ENCODE measurements around the gene ZNF575. TPM values are rescaled to one million over a fixed set of nuclear protein-coding genes. Genes with fewer than 3 reads are reported as not detected.

Gene ZNF575
- total RNA-seq, 6 experiments from 2014 or later: 1.6 to 2.9 (median 2.3) TPM

- no peaks in the 10 kb centered on the region for H3K9me3 Mint-ChIP-seq
- peak overlapping the region; percentile 78 for H3K27ac Mint-ChIP-seq
- peaks cover 48% of the 10 kb centered on the region for H3K4me1 Mint-ChIP-seq (ENCODE audit: low read depth)
- no peak for DNase-seq
- H3K4me3 Mint-ChIP-seq: no peak overlapping the region
- H3K27me3 Mint-ChIP-seq (ENCODE audit: insufficient read depth): no peaks in the 10 kb centered on the region
- TF ChIP-seq CTCF (IDR thresholded peaks at IDR 0.05): no peak
- peaks cover 35% of the 10 kb centered on the region for H3K36me3 Mint-ChIP-seq (ENCODE audit: low read depth)
These were observed 29.3 kb downstream of the ZNF575 start for GRCh38 chr19:43562226-43562697.

- peaks cover 35% of the 10 kb centered on the region for H3K36me3 Mint-ChIP-seq (ENCODE audit: low read depth)
- TF ChIP-seq CTCF (IDR thresholded peaks at IDR 0.05): no peak
- DNase-seq: peak; percentile 78
- no peak overlapping the region for H3K4me3 Mint-ChIP-seq
- peak overlapping the region; percentile 78 for H3K27ac Mint-ChIP-seq
- H3K9me3 Mint-ChIP-seq: no peaks in the 10 kb centered on the region
- peaks cover 43% of the 10 kb centered on the region for H3K4me1 Mint-ChIP-seq (ENCODE audit: low read depth)
- H3K27me3 Mint-ChIP-seq (ENCODE audit: insufficient read depth): no peaks in the 10 kb centered on the region
These were observed 29.8 kb downstream of the ZNF575 start for GRCh38 chr19:43562698-43563241.

- Mint-ChIP-seq H3K4me1 (ENCODE audit: low read depth) (peaks cover 38% of the 10 kb centered on the region), H3K36me3 (ENCODE audit: low read depth) (peaks cover 35% of the 10 kb centered on the region), H3K27me3 (ENCODE audit: insufficient read depth) (no peaks in the 10 kb centered on the region), H3K9me3 (no peaks in the 10 kb centered on the region), H3K27ac (peak overlapping the region; percentile 78), H3K4me3 (no peak overlapping the region)
- TF ChIP-seq CTCF (IDR thresholded peaks at IDR 0.05): no peak
- no peak for DNase-seq
These were observed 30.9 kb downstream of the ZNF575 start for GRCh38 chr19:43563816-43564457.

GRCh38 chr19:43564800-43565199, 31.8 kb downstream of the ZNF575 start:
- H3K27ac Mint-ChIP-seq: no peak overlapping the region
- no peak for TF ChIP-seq CTCF (IDR thresholded peaks at IDR 0.05)
- H3K4me1 Mint-ChIP-seq (ENCODE audit: low read depth): peaks cover 39% of the 10 kb centered on the region
- no peaks in the 10 kb centered on the region for H3K27me3 Mint-ChIP-seq (ENCODE audit: insufficient read depth)
- no peak for DNase-seq
- peaks cover 35% of the 10 kb centered on the region for H3K36me3 Mint-ChIP-seq (ENCODE audit: low read depth)
- H3K9me3 Mint-ChIP-seq: no peaks in the 10 kb centered on the region
- no peak overlapping the region for H3K4me3 Mint-ChIP-seq

- TF ChIP-seq CTCF (IDR thresholded peaks at IDR 0.05): no peak
- H3K4me1 Mint-ChIP-seq (ENCODE audit: low read depth): peaks cover 27% of the 10 kb centered on the region
- no peak overlapping the region for H3K4me3 Mint-ChIP-seq
- peak overlapping the region; percentile 1; the same call in 1 of the 2 replicates for H3K27ac Mint-ChIP-seq
- no peaks in the 10 kb centered on the region for H3K9me3 Mint-ChIP-seq
- 0 out of 2 replicates have a peak, but pooled peaks cover 4% of the 10 kb centered on the region for H3K36me3 Mint-ChIP-seq (ENCODE audit: low read depth)
- H3K27me3 Mint-ChIP-seq (ENCODE audit: insufficient read depth): no peaks in the 10 kb centered on the region
- DNase-seq: no peak
These were observed 36.7 kb downstream of the ZNF575 start for GRCh38 chr19:43569657-43570056.

All from HFFc6 (cell line).